Measurements from ENCODE around the gene ITPR2. TPM values are rescaled to one million over a fixed set of nuclear protein-coding genes. Genes with fewer than 3 reads are reported as not detected.
"Not testable (repeated sequence)": the region's sequence is repeated elsewhere in the genome, so short reads cannot be mapped to it uniquely, and the experiment has no call there.

Gene ITPR2
- total RNA-seq, 1 experiment from 2014 or later = 41.6 TPM

- Histone ChIP-seq H3K4me3 (ENCODE audit: low read depth, low read length) (no peak overlapping the region), H3K36me3 (ENCODE audit: control insufficient read depth, insufficient read depth, low read length) (no peaks in the 10 kb centered on the region), H3K27me3 (replicated peaks; ENCODE audit: control insufficient read depth, insufficient read depth, low read length) (no peaks in the 10 kb centered on the region), H3K4me1 (peaks cover 15% of the 10 kb centered on the region), H3K9me3 (no peaks in the 10 kb centered on the region)
- no peak for TF ChIP-seq CTCF (IDR thresholded peaks at IDR 0.05; ENCODE audit: insufficient read depth in 1 of 2, low read depth in 1 of 2, low read length in 1 of 2, severe bottlenecking in 1 of 2, unreplicated experiment in 1 of 2)
- H3K4me3 Mint-ChIP-seq (ENCODE audit: unreplicated experiment) = no peak overlapping the region
- H3K9me3 Mint-ChIP-seq (ENCODE audit: unreplicated experiment) = no peaks in the 10 kb centered on the region
- intact Hi-C loops (cut with micrococcal nuclease; ENCODE audit: unreplicated experiment) = no loop called here
- CTCF ChIA-PET = interaction anchor here (0.6 kb wide), 1 partner anchor 167 kb away, joined by 3 read pairs; no protein-coding TSS in a partner anchor
- H3K27me3 Mint-ChIP-seq (ENCODE audit: insufficient read depth, unreplicated experiment) = peaks cover 8% of the 10 kb centered on the region
- H3K27ac Mint-ChIP-seq (ENCODE audit: unreplicated experiment) = no peak overlapping the region
- POLR2A ChIA-PET = no interaction called here
- no peaks in the 10 kb centered on the region for H3K36me3 Mint-ChIP-seq (ENCODE audit: insufficient read depth, unreplicated experiment)
- no TSS peak for BruUV-seq (replicated peaks)
- peaks cover 12% of the 10 kb centered on the region for H3K4me1 Mint-ChIP-seq (ENCODE audit: low read depth, unreplicated experiment)
- DNase-seq = no peak
Measured at GRCh38 chr12:26868447-26869103, 35.6 kb upstream of the ITPR2 start.

- no TSS peak for BruUV-seq (replicated peaks)
- DNase-seq = no peak
- Histone ChIP-seq H3K27me3 (replicated peaks; ENCODE audit: control insufficient read depth, insufficient read depth, low read length) (no peaks in the 10 kb centered on the region), H3K4me3 (ENCODE audit: low read depth, low read length) (no peak overlapping the region), H3K9me3 (no peaks in the 10 kb centered on the region), H3K4me1 (peaks cover 15% of the 10 kb centered on the region), H3K36me3 (ENCODE audit: control insufficient read depth, insufficient read depth, low read length) (no peaks in the 10 kb centered on the region)
- H3K36me3 Mint-ChIP-seq (ENCODE audit: insufficient read depth, unreplicated experiment) = no peaks in the 10 kb centered on the region
- H3K4me1 Mint-ChIP-seq (ENCODE audit: low read depth, unreplicated experiment) = peaks cover 12% of the 10 kb centered on the region
- TF ChIP-seq CTCF (IDR thresholded peaks at IDR 0.05; ENCODE audit: insufficient read depth in 1 of 2, low read depth in 1 of 2, low read length in 1 of 2, severe bottlenecking in 1 of 2, unreplicated experiment in 1 of 2) = no peak
- no peak overlapping the region for H3K4me3 Mint-ChIP-seq (ENCODE audit: unreplicated experiment)
- peaks cover 4% of the 10 kb centered on the region for H3K27me3 Mint-ChIP-seq (ENCODE audit: insufficient read depth, unreplicated experiment)
- POLR2A ChIA-PET = no interaction called here
- H3K9me3 Mint-ChIP-seq (ENCODE audit: unreplicated experiment) = no peaks in the 10 kb centered on the region
- CTCF ChIA-PET = no interaction called here
- H3K27ac Mint-ChIP-seq (ENCODE audit: unreplicated experiment) = no peak overlapping the region
- intact Hi-C loops (cut with micrococcal nuclease; ENCODE audit: unreplicated experiment) = no loop called here
Measured at GRCh38 chr12:26867080-26867479, 34.1 kb upstream of the ITPR2 start.

- H3K27me3 ChIP-seq (replicated peaks; ENCODE audit: control insufficient read depth, insufficient read depth, low read length) = peaks cover 1% of the 10 kb centered on the region; the same call in 1 of the 2 replicates
- Mint-ChIP-seq H3K36me3 (ENCODE audit: insufficient read depth, unreplicated experiment) (no peaks in the 10 kb centered on the region), H3K27me3 (ENCODE audit: insufficient read depth, unreplicated experiment) (peaks cover 4% of the 10 kb centered on the region), H3K9me3 (ENCODE audit: unreplicated experiment) (no peaks in the 10 kb centered on the region), H3K4me1 (ENCODE audit: low read depth, unreplicated experiment) (no peaks in the 10 kb centered on the region), H3K27ac (ENCODE audit: unreplicated experiment) (no peak overlapping the region), H3K4me3 (ENCODE audit: unreplicated experiment) (no peak overlapping the region)
- no peaks in the 10 kb centered on the region for H3K36me3 ChIP-seq (ENCODE audit: control insufficient read depth, insufficient read depth, low read length)
- ChIA-PET POLR2A (no interaction called here), CTCF (interaction anchor here (0.7 to 1.2 kb wide), 3 partner anchors 16 to 1846 kb away, joined by 3 to 5 read pairs (median 3); no protein-coding TSS in a partner anchor)
- no peaks in the 10 kb centered on the region for H3K9me3 ChIP-seq
- TF ChIP-seq CTCF (IDR thresholded peaks at IDR 0.05; ENCODE audit: insufficient read depth in 1 of 2, low read depth in 1 of 2, low read length in 1 of 2, severe bottlenecking in 1 of 2, unreplicated experiment in 1 of 2) = peak; percentile 37 to 45
- BruUV-seq (replicated peaks) = no TSS peak
- DNase-seq = peak in 1 of 2 experiments; percentile 37
- H3K4me1 ChIP-seq = no peaks in the 10 kb centered on the region
- intact Hi-C loops (cut with micrococcal nuclease; ENCODE audit: unreplicated experiment) = no loop called here
- H3K4me3 ChIP-seq (ENCODE audit: low read depth, low read length) = no peak overlapping the region
Measured at GRCh38 chr12:26863515-26863914, 30.5 kb upstream of the ITPR2 start.

GRCh38 chr12:26862787-26863186 lies 29.8 kb upstream of the ITPR2 start:
- POLR2A ChIA-PET; H3K27me3 ChIP-seq (replicated peaks; ENCODE audit: control insufficient read depth, insufficient read depth, low read length); DNase-seq; H3K4me1 ChIP-seq; H3K4me1 Mint-ChIP-seq (ENCODE audit: low read depth, unreplicated experiment); BruUV-seq (replicated peaks); H3K9me3 ChIP-seq; H3K4me3 Mint-ChIP-seq (ENCODE audit: unreplicated experiment); H3K9me3 Mint-ChIP-seq (ENCODE audit: unreplicated experiment); H3K36me3 Mint-ChIP-seq (ENCODE audit: insufficient read depth, unreplicated experiment); H3K27ac Mint-ChIP-seq (ENCODE audit: unreplicated experiment); intact Hi-C loops (cut with micrococcal nuclease; ENCODE audit: unreplicated experiment); H3K36me3 ChIP-seq (ENCODE audit: control insufficient read depth, insufficient read depth, low read length); H3K27me3 Mint-ChIP-seq (ENCODE audit: insufficient read depth, unreplicated experiment); H3K4me3 ChIP-seq (ENCODE audit: low read depth, low read length): not testable (repeated sequence)
- CTCF ChIA-PET = interaction anchor here (1.1 to 1.2 kb wide), 2 partner anchors 14 to 22 kb away, joined by 3 to 4 read pairs; no protein-coding TSS in a partner anchor

Data from Caco-2 (cell line).